NCI-H1417 treated with DMSO at 0.1 percent for 48 hours (cell line): ENCODE measurements around the gene TBC1D22B.
"Not testable (repeated sequence)": the region's sequence is repeated elsewhere in the genome, so short reads cannot be mapped to it uniquely, and the experiment has no call there.

Source experiments
- DNase-seq: peaks from one replicate; lab custom pipeline; 2025; lab: John Stamatoyannopoulos, UW

The TBC1D22B gene

DNA sequence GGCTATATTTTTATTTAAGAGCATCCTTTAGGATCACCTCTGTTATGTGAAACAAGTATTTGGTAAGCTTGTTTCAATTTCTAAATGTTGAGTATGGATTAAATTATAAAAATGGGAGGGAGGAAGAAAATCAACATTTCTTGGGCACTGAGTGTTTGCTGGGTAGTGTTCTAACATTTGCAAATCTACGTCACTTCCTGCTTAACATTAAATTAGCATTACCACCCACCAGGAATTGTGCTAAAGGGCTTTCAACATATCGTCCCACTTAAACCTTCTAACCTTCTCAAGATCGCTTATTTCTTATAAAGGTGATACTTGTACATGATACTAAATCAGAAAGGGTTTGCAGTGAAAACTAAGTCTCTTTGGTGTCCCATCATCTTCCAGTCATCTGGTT, 8.3 kb downstream of the TBC1D22B start:
- no peak for DNase-seq

DNA sequence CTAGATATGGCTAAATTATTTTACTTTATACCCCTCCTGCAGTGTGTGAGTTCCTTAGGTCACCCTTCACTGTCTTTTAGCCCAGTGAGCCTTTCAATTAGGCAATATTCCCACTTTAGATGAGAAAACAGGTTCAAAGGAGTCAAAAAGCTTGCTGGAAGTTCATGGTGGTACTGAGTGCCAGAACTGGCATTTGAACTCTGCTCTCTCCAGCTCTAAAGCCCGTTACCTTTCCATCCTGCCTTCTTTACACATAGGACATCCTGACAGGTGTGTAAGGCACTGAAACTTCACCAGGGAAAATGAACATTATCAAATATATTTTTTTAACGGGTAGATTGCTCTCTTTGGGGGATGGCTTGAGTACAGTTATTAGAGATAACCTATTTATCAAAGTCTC, 11.5 kb downstream of the TBC1D22B start:
- DNase-seq: no peak

DNA sequence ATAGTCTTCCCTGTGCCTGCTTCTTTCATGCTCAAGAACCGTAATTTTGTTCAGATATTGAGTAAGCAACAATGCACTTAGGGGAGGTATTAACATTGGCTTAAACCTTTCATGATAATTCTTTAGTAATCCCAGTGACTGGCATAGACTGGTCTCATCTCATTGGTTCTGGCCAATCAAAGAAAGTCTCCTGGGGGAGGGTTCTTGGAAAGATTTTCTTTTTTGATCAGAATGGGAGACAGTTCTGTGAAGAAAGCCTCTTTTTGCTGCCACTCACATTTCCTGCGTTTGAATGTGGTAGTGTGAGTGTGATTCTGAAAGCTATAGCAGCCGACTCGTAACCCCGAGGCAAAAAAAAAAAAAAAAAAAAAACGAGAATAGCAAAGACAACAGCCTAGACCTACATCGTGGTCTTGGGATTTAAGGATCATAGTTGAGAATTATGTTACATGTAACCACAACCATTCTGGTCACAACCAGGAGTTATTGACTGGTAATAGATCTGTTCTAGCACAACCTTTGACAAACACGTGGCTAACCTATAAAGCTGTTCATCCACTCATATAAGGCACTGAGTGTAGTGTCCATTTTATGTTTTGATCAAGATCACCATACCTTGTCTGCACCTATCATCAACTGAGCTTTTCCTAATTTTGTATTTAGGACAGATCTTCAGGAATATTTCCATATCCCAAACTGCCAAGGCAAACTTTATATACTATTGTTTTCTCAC, 15.4 kb downstream of the TBC1D22B start:
- DNase-seq: no peak

DNA sequence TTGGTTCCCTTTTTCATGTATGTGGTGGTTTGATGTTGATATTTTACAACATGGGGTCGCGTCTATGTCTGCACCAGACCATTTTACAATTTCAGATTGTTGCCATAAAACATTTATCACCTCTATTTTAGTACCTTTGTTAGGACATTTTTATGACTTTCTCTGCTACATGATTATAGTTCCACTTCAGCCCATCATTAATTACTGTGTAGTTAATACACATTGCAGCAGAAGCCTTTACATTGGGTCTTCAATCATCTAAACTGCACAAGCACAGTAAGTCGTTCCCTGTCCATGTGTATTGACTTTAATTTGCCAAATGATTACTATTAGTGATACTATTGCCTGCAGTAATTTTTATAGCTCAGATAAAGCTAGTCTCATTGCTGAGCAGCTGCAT, 16.1 kb downstream of the TBC1D22B start:
- peak; percentile 32 for DNase-seq

DNA sequence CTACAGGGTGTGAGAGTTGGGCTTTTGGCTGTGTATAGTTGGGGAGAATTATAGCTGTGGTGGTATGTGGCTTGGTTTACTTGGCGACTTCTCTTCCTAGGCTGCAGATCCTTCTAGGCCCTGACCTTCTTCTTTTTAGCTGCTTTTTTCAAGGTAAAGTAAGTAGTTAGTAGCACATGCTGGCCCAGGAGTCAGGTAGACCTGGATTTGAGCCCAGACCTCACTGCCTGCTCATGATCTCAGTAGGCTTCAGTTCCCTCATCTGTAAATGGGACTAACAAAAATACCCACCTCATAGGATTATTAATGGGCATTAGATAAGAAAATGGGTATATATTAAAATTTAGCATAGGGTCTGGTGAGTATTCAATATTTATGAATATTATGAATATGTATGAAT, 17.8 kb downstream of the TBC1D22B start:
- no peak for DNase-seq

DNA sequence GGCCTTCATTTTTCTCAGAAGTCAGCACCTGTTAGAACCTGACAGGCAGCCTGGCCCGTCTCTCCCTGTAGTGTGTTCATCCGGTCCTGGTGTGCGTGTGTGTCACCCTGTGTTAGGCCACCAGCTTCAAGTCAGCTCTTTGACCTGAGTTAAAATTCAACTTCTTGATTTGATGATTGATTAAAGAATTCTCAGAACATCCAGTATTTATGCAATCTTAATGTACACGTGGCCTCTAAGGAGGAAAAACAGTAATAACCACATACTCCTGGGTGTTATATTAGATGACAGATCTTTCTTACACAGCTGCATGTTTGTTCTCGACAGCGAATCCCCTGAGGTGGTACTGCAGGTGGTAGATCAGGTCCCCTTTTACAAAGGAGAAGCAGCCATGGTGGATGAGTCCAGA, 19.4 kb downstream of the TBC1D22B start:
- DNase-seq: no peak

DNA sequence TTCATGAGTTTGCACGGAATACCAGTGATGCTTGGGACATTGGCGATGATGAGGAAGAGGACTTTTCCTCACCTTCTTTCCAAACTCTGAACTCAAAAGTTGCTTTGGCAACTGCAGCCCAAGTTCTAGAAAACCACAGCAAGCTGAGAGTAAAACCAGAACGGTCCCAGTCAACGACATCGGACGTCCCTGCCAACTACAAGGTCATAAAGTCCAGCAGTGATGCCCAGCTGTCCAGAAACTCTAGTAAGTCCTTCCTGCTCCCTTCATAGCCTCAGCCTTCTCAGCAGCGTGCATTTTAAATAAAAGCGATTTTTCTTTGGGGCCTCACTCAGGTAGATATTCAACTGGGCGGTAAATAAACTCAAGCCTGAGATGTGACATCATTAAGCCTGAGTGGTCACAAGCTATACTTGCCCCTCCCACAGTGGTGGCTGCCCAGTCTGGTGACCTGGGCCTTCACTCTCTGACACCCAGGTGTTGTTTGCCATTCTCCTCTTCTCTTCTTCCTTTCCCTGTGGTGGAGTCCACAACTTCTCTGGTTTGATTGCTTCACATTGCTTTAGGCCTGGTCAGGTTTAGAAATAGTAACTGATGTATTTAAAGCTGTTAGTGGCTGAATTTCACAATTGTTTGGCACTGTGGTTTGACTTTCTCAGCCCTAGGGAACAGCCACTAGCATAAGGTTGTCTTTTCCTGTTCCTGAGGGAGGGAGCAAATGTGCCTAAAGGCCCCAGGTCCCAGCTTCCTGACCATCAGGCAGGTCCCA, 22.0 kb downstream of the TBC1D22B start:
- DNase-seq: no peak

DNA sequence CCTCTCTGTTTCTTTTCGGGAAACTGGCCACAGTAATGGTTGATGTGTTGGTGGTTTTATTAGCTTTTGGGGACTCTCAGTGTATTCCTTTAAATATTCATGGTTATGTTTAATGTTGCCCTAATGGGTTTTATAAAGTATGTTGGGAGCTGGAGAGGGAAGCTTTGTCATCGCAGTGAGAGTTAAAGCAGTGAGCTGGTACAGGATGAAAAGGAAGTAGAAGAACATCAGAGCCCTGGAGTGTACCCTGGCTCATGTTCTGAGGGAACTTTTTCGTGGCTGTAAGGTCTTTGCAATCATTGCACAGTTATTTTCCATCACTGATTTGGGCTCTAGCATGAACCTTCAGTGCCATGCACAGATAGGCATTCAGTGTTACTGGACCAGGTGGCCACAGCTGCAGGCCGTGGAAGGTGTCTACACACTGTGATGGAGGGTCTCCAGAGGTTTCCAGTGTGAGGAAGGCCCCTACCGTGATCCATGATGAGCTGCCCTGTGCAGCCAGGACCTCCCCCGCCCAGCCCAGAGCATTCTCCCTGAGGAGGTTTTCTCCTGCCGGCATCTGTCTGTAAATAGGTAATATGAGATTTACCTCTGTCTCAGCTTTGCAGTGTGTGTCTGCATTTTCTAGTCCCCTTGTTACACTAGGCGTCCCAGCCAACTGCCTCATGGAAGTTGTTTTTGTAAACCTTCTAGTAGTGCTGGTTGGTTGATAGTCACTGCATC, 22.8 kb downstream of the TBC1D22B start:
- no peak for DNase-seq

DNA sequence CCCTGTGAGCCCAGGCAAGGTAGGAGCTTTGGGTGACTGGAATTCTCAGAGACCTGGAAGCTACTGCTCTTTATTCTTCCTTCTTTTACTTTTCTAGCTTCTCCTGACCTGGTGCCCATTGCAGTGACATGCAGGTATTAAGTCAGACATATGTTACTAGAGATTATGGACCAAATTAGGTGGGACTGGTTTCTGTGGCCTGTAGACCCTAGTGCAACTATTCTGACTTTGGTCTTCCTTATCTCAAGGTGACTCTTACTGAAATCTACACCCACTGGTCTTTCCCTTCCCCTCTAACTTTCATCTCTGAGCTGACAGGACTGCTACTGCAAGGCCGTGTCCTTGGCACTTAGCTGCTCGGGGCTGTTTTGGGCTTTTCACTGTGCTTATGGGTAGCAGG, 24.8 kb downstream of the TBC1D22B start:
- no peak for DNase-seq

DNA sequence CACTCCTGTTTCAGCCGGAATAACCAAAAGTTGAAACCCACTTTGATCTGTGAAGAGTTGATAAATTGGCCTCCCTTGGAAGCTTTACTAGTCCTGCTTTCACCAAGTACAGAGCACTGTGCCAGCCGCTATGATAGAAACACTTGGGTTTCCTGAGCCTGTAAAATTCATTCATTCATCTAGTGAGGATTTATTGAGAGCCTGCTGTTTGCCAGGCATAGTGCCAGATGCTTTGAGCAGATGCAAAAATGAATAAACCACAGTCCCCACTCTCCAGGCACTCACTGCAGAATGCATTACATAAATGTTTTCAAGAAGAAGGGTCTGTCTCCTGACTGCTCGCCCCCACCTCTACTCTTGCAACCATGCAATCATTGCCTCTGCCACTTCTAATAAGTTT, 25.7 kb downstream of the TBC1D22B start:
- DNase-seq: no peak

DNA sequence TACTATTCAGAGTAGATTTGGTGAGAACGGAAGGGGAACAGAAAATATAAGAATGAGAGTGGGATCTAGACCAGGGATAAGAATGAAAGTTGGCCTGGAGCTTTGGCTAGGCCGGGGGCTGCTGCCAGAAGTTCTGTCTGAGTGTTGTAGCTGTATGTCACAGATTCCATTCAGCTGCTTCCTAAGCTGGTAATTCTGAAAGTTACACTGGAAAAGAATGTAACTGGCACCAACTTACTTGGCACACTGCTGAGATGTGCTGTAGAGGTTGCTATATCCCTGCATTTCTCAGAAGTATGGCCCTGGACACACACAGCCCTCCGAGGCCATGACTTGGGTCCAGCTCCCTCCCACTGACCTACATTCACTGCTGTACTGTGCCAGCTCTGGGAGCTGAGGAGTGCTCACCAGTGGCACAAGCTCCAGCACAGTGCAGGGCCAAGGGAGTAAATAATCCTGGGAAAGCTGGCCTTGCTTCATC, 26.1 kb downstream of the TBC1D22B start:
- DNase-seq: no peak

DNA sequence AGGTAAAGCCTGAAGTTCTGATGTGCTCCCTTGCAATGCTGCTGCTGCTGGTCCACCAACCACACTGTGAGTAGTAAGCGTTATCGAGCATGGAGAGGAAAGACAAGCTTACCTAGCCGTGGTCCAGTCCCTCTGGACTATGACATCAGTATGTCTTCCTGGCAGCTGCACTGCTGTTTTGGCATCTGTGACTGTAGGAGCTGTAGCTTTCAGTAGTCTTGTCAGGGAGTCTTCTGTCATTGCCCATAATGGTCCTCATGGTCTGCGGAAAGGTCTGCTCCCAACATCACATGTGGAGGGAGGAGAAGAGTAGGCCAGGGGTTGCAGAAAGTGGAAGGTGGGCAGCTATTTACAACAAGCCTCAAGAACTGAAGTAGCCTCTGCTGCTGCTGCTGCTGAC, 27.2 kb downstream of the TBC1D22B start:
- no peak for DNase-seq

DNA sequence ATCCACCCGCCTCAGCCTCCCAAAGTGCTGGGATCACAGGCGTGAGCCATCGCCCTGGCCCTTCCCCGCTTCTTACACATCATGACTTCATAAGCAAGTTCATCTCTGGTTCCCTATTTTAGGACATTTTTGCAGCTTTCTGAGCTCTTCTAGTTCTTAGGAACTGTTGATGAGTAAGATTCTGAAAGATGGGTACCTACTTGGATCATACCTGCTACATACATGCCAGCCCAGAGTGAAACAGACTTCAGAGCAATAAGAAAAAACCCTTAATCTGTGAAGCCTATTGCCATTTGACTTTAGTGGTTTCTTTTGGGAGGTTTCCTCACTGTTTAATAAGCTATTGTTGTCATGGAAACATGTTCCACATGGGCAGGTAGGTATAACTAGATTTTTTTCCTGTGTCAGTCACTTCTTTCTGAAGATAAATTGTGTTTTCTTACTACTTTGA, 28.3 kb downstream of the TBC1D22B start:
- DNase-seq: no peak

DNA sequence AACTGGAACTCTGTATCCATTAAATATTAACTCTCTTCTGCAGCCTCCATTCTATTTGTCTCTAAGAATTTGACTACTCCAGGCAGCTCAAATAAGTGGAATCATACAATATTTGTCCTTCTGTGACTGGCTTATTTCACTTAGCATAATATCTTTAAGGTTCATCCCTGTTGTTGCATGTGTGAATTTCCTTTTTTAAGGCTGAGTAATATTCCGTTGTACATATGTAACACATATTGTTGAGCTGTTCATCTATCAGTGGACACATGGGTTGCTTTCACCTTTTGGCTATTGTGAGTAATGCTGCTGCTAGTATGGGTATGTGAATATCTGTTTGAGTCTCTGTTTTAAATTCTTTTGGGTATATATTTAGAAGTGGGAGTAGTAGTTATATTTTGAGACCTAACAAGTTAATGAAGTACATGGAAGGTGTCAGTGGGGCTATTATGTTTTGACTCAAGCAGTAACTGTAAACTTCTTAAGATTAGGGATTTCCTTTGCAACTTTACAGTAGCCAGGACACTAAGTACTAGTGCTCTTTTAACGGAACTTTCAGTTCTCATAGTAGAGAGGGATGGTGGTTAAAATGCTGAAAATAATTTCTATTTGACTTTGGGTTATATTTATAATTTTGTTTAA, 30.1 kb downstream of the TBC1D22B start:
- no peak for DNase-seq

DNA sequence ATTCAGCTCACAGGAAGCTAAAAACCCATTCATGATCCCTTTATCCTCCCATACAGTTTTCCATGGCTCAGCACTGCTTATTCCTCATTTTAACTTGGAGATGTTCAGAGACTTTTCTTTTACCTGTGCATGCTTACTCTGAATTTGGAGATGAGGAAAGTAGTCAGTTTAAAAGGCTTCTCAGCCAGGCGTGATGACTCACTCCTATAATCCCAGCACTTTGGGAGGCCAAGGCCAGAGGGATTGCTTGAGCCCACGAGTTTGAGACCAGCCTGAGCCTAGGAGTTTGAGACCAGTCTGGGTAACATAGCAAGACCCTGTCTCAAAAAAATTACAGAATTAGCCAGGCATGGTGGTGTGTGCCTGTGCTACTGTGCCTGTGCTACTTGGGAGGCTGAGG, 30.7 kb downstream of the TBC1D22B start:
- no peak for DNase-seq

DNA sequence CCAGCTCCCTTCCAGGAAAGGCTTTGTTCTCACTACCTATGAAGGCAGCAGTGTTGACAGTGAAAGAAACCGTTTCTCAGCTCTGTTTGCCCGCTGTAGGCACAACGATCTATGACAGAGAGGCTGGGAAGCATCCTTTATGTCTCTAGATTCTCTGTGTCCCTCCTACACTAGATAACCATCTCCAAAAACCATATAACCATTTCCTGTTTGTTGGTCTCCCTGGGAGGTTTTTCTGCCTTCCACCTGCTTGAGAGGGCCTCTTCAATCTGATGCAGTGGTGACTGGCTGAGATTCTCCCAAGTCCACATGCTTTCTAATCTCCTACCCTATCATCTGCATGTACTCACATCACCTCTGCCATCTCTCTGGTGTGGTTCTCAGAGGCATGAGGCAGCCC, 32.4 kb downstream of the TBC1D22B start:
- DNase-seq: no peak

DNA sequence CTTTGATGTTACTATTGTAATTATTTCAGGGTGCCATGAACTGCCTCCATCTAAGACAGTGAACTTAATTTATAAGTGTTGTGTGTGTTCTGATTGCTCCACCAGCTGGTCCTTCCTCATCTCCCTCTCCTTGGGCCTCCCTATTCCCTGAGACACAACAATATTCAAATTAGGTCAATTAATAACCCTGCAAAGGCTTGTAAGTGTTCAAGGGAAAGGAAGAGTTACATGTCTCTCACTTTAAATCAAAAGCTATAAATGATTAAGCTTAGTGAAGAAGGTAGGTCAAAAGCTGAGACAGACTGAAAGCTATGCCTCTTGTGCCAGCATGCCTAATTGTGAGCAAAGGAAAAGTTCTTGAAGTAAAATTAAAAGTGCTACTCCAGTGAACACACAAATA, 35.9 kb downstream of the TBC1D22B start:
- no peak for DNase-seq

DNA sequence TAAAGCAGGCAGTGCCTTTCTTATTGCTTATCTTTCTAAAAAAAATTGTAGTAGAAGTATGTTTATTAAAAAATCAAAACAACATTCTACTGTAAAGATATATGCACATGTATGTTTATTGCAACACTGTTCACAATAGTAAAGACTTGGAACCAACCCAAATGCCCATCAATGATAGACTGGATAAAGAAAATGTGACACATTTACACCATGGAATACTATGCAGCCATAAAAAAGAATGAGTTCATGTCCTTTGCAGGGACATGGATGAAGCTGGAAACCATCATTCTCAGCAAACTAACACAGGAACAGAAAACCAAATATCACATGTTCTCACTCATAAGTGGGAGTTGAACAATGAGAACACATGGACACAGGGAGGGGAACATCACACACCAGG, 40.1 kb downstream of the TBC1D22B start:
- DNase-seq: not testable (repeated sequence)

DNA sequence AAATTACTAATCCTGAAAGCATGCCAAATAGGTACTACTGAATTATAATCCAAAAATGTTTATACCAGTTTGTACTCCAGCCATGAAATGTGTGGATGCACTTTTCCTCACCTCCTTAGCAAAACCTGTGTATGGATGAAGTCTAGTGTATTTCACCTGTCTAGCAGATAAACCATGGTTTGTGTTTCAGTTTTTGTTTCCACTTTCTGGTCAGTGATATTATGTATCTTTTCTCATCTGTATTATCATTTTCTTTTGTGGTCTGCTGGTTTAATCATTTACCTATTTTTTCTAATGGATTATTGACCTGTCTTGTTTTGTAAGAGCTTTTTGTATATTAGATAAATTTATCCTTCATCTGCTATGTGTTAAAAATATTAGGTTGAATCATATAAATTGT, 41.4 kb downstream of the TBC1D22B start:
- DNase-seq: no peak

DNA sequence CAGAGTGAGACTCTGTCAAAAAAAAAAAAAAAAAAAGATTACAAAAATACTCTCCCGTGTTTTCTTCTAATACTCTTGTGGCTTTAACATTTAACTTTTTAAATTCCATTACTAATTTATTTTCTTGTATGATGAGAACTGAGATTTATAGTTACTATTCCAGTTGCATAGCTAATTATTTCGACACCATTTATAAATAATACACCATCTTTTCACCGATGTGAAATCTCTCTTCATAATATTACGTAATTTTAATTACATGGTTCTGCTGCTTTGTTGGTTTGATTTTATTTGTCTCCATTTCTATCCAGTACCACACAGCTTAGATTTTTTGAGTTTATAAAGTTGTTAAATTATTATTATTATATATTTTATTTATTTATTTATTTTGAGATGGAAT, 42.4 kb downstream of the TBC1D22B start:
- DNase-seq: no peak

DNA sequence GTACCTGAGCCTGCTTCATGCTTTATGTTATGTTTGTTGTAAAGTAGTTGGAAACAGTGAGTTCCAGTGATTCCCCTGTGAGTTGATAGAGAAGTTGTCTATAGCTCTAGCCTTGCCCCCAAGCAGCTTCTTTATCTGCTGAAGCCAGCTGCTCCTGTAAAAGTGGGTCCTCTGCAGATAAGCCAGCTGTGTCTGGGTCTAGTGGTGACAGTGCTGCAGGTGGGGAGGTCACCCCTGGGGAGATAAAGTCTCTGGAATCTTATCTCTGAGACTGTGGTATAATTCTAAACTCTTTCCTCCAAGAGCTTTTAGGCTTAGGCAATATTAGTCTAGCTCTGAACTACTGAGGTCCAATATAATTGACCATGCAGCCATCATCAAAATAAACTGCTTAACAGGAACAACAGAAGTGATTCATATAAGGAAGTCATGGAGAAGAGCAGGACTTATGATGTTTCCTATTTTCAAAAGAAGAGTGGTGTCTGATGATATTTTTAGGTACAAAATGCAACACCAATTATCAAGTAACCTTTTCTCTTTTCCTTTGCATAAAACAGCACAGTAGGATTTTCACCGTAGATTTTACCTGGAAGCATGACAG, 44.6 kb downstream of the TBC1D22B start:
- DNase-seq: no peak

DNA sequence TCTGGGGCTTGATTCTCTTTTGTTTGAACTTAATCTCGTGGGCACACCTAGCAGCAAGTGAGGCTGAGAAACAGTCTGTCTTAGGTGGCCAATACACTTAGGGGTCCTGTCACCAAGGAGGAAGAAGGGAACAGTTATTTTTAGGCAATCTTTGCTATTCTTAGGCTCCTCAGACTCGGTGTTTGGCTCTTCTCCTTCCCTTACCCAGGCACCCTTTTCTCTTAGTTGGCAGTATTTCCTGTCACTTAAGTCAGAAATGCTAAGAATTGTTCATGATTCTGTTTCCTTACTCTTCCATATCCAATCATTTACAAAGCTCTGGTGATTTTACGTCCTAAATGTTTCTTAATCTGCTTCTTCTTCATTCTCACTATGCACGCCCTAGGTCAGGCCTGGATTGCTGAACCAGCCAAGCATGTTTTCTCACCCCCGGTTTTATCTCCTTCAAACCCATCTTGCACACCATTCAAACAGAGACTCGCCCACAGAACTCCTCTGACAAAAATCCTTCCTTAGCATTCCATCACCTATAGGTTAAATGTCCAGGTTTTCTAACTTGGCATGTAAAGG, 45.6 kb downstream of the TBC1D22B start:
- DNase-seq: no peak
